Breast epithelium (tissue), 3 donors: Measurements from ENCODE around the gene CPNE4.

ENCODE experiments used
- POLR2A ChIP-seq: fragments of 450-650 bp; IDR thresholded peaks from one replicate; pipeline ENCODE4 v1.6.1; 2016; ENCODE audit warnings: antibody characterized with exemption, mild to moderate bottlenecking, moderate library complexity
- POLR2AphosphoS5 ChIP-seq, 3 donors: sonication (generic); formaldehyde crosslinking; IDR thresholded peaks; one replicate each; pipeline ENCODE4 v1.6.1; 2017; ENCODE audit warnings: antibody characterized with exemption in 3 of 3
- TF ChIP-seq, protein P1 (sequence below), 3 donors: fragments of 450-650 bp; IDR thresholded peaks; one replicate each; pipeline ENCODE4 v1.5.1; 2016 to 2017; ENCODE audit warnings: antibody characterized with exemption in 3 of 3, mild to moderate bottlenecking in 3 of 3, moderate library complexity in 3 of 3

DNA sequence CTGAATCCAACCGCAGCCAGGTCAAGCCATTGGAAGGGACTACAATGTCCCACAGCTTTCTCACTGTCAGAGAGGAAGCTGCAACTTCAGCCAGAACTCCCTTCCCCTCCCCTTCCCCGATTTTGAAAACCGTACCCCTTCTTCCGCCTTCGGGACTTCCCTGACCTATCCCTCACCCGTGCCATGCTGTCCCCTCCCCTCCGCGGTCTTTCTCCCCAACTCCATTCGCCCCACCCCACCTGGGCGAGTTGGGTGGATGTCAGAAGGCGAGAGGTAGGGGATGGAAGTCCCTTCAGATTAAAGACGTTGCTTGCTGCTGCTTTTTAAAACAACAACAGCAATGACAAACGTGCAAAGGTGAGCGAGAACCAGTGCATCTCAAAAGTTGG is 723 bp downstream of the CPNE4 start:
- TF ChIP-seq, protein P1, sequence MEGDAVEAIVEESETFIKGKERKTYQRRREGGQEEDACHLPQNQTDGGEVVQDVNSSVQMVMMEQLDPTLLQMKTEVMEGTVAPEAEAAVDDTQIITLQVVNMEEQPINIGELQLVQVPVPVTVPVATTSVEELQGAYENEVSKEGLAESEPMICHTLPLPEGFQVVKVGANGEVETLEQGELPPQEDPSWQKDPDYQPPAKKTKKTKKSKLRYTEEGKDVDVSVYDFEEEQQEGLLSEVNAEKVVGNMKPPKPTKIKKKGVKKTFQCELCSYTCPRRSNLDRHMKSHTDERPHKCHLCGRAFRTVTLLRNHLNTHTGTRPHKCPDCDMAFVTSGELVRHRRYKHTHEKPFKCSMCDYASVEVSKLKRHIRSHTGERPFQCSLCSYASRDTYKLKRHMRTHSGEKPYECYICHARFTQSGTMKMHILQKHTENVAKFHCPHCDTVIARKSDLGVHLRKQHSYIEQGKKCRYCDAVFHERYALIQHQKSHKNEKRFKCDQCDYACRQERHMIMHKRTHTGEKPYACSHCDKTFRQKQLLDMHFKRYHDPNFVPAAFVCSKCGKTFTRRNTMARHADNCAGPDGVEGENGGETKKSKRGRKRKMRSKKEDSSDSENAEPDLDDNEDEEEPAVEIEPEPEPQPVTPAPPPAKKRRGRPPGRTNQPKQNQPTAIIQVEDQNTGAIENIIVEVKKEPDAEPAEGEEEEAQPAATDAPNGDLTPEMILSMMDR (IDR thresholded peaks at IDR 0.05) = no peak
- no peak for TF ChIP-seq POLR2A
- TF ChIP-seq POLR2AphosphoS5 (IDR thresholded peaks at IDR 0.05) = no peak
